GM06990 (cell line): ENCODE data around the gene HOXC13.

Experiments
- DNase-seq: peaks from one replicate; pipeline ENCODE4 v3.0.0-alpha.2; 2011; ENCODE audit not compliant: insufficient read length; ENCODE audit errors: extremely low read depth
- H3K27me3 ChIP-seq: replicated peaks from 2 replicates; pipeline ENCODE4 v1.6.0; 2011; ENCODE audit warnings: low read length; ENCODE audit not compliant: control insufficient read depth, insufficient read depth
- H3K36me3 ChIP-seq: 2 replicates; pipeline ENCODE4 v1.5.1; 2011; ENCODE audit warnings: low read length; ENCODE audit not compliant: control insufficient read depth, insufficient read depth
- H3K4me3 ChIP-seq: replicated peaks from 2 replicates; pipeline ENCODE4 v1.5.1; 2011; ENCODE audit warnings: low read depth, mild to moderate bottlenecking, control low read depth, low read length
- TF ChIP-seq, protein P1 (sequence below): IDR thresholded peaks from 2 replicates; pipeline ENCODE4 v1.5.1; 2011; ENCODE audit warnings: low read length, control low read depth, mild to moderate bottlenecking, inconsistent platforms; ENCODE audit not compliant: insufficient read depth, poor library complexity, severe bottlenecking

Gene HOXC13

GRCh38 chr12:53973236-53974042, 34.8 kb downstream of the HOXC13 start:
- H3K4me3 ChIP-seq, result no peak overlapping the region
- TF ChIP-seq, protein P1, sequence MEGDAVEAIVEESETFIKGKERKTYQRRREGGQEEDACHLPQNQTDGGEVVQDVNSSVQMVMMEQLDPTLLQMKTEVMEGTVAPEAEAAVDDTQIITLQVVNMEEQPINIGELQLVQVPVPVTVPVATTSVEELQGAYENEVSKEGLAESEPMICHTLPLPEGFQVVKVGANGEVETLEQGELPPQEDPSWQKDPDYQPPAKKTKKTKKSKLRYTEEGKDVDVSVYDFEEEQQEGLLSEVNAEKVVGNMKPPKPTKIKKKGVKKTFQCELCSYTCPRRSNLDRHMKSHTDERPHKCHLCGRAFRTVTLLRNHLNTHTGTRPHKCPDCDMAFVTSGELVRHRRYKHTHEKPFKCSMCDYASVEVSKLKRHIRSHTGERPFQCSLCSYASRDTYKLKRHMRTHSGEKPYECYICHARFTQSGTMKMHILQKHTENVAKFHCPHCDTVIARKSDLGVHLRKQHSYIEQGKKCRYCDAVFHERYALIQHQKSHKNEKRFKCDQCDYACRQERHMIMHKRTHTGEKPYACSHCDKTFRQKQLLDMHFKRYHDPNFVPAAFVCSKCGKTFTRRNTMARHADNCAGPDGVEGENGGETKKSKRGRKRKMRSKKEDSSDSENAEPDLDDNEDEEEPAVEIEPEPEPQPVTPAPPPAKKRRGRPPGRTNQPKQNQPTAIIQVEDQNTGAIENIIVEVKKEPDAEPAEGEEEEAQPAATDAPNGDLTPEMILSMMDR, result no peak
- H3K27me3 ChIP-seq, result peaks cover 9% of the 10 kb centered on the region
- DNase-seq, result no peak
- H3K36me3 ChIP-seq, result no peaks in the 10 kb centered on the region

DNA sequence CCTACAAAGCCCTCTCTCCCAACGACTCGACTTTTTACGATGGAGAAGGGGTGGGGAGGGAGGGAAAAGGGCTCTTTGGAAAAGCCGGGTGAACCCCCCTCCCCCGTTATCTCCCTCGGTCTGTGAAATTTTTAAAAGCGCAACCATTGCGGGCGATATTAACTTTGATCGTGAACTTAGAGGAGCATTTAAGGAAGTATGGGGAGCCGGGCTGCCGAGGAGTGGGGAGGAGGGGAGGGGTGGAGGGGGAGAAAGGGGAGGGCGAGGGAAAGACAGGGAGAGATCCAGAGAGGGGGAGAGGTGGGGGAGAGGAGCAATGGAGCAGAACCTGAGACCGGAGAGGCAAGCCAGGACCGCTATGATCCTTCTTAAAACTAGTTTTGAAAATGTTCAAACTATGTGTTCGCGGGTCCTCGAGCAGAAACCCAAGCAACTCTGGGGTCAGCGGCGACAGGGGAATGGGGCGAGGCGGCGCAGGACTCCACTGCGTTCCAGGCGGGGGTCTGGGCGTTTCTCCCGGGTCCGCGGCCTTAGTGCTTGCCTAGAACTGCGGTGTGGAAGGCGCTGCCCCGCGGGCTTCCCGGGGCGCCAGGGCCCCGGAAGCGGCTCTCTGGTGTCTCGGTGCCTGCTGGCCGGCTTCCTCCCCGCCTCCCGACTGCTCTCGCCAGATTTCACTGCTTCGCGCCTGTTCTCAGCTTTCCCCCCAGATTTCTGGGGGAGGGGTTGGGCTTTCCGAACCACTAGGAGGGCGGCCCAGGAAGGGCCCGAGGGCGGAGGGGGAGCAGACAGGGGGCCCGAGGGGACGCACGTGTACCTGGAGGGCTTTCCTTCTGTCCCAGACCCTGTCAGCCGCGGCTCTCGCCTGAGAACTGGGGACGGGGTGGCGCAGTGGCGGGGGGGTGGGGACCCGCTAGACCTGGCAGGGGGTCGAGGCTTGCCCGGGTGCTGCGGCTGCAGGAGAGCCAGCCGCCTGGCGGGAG, 35.7 kb downstream of the HOXC13 start, which contains the start of gene HOTAIR:
Gene HOTAIR (minus strand): TSS at position 871 of the 980 bp plus-strand sequence.
- H3K27me3 ChIP-seq, result peaks cover 7% of the 10 kb centered on the region
- no peaks in the 10 kb centered on the region for H3K36me3 ChIP-seq
- DNase-seq, result peak; percentile 66
- TF ChIP-seq, protein P1, result no peak
- peak within 1 kb of the TSS; percentile 45 for H3K4me3 ChIP-seq

DNA sequence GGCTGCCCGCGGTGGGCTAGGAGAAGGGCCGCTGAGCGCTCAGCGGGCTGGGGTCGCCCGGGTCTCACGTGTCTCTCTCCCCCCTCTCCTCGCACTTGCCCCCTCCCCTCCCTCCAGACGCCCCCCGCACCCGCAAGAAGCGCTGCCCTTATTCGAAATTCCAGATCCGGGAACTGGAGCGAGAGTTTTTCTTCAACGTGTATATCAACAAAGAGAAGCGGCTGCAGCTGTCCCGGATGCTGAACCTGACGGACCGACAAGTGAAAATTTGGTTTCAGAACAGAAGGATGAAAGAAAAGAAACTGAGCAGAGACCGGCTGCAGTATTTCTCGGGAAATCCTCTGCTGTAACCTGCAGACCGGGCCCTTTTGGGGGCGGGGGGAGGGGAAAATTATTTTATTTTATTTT, 36.4 kb downstream of the HOXC13 start:
- TF ChIP-seq, protein P1, result no peak
- no peak for DNase-seq

GRCh38 chr12:53975479-53976152, 37.0 kb downstream of the HOXC13 start:
- peaks cover 1% of the 10 kb centered on the region for H3K27me3 ChIP-seq
- no peaks in the 10 kb centered on the region for H3K36me3 ChIP-seq
- DNase-seq, result no peak
- TF ChIP-seq, protein P1, result no peak
- H3K4me3 ChIP-seq, result no peak overlapping the region

More for the DNA sequence above, 36.4 kb downstream of the HOXC13 start:
- no peaks in the 10 kb centered on the region for H3K36me3 ChIP-seq
- peaks cover 1% of the 10 kb centered on the region for H3K27me3 ChIP-seq
- peak overlapping the region; percentile 45 for H3K4me3 ChIP-seq

DNA sequence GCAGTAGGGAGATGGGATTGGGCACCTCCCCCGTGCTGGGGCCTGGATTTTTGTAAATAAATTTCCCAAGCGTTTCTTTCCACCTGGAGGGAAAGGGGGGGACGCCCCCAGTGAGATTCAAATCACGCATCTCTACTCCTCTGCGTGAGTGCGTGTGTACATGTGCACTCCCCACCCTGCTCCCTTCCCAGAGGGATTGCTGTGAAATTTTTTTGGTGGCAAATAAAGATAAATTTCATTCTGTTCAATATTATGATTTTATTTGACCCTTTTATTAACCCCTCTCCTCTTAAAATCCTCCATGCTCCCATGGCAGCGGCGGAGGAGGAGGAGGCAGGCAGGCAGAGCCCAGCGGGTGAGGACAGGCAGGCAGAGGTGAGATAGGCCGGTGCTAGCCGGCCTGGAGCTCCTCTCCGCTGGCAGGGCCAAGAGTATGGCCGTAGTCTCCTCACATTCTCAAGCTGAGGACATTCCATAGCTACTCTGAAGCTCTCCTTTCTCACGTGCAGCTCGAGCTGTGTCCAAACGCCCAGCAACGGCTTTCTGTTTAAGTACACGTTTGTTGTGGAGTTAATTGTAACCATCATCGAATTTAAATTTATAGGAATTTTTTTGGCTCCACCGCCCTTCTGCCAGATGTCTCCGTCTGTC, 37.7 kb downstream of the HOXC13 start:
- H3K27me3 ChIP-seq, result no peaks in the 10 kb centered on the region; the same call in none of the 2 replicates
- H3K36me3 ChIP-seq, result no peaks in the 10 kb centered on the region
- no peak for DNase-seq
- no peak overlapping the region for H3K4me3 ChIP-seq
- TF ChIP-seq, protein P1, result no peak
